NCI-H748 treated with DMSO at 0.1 percent for 48 hours (cell line): ENCODE results near the gene RNF182.
"Not testable (repeated sequence)": the region's sequence is repeated elsewhere in the genome, so short reads cannot be mapped to it uniquely, and the experiment has no call there.

Experiments used
- DNase-seq: peaks from one replicate; lab custom pipeline; 2025; lab: John Stamatoyannopoulos, UW

RNF182 gene

DNA sequence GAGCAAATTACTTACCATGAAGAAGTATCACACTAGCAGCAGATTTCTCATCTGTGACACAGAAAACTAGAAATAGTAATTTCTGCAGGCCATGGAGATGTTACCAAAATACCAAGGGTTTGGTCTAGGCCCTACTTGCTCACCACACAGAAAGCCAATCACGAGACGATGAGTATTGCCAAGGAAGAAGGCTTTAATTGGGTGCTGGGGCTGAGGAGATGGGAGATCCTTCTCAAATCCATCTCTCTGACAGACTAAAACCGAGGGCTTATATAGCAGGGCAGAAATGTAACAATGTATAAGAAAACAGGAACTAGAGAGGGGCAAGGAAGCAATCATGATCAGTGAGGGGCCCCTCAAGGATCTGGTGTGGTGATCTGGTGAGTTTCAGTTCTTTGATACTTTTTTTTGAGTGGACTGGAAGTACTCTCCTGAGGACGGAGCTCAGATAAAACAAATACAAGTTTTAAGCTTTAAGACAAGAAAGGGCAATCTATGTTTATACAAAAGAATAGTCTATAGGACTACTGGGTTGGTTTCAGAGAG, 40.9 kb downstream of the RNF182 start:
- DNase-seq = no peak

DNA sequence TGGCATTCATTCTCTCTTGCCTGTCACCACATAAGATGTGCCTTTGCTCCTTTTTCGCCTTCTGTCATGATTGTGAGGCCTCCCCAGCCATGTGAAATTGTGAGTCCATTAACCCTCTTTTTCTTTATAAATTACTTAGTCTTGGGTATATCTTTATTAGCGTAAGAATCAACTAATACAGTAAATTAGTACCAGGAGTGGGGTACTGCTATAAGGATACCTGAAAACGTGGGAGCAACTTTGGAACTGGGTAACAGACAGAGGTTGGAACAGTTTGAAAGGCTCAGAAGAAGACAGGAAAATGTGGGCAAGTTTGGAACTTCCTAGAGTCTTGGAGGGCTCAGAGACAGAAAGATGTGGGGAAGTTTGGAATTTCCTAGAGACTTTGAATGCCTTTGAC, 46.6 kb downstream of the RNF182 start:
- no peak for DNase-seq

DNA sequence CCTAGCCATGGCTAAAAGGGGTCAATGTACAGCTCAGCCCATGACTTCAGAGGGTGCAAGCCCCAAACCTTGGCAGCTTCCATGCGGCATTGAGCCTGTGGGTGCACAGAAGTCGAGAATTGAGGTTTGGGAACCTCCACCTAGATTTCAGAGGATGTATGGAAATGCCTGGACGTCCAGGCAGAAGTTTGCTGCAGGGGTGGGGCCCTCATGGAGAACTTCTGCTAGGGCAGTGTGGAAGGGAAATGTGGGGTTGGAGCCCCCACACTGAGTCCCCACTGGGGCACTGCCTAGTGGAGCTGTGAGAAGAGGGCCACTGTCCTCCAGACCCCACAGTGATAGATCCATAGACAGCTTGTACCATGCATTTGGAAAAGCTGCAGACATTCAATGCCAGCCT, 47.9 kb downstream of the RNF182 start:
- not testable (repeated sequence) for DNase-seq

DNA sequence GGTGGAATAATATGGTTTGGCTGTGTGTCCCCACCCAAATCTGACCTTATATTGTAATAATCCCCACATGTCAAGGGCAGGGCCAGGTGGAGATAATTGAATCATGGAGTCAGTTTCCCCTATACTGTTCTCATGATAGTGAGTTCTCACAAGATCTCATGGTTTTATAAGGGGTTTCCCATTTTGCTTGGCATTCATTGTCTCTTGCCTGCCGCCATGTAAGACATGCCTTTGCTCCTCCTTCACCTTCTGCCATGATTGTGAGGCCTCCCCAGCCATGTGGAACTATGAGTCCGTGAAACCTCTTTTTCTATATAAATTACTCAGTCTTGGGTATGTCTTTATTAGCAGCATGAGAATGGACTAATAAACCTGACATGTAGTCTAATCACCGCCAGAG, 48.7 kb downstream of the RNF182 start:
- not testable (repeated sequence) for DNase-seq

- no peak for DNase-seq
Measured at GRCh38 chr6:13978102-13978640, 53.4 kb downstream of the RNF182 start.

DNA sequence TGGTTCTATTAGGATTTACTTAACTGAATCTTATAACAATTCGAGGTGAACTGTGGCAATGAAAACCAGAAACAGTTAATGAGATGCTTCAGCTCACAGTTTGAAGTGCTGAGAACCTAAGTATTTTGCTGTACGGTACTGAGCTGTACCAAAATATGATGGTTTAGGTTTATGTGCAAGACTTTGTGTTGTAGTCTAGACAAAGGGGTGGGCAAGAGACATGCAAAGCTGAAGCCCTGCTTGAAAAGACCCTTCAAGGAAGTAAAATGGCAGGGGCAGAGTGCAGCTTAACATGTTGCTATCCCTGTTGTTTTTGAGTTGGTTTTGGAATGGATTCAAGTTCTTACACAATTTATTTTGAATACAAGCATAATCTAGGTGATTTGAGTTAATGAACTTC, 54.0 kb downstream of the RNF182 start:
- DNase-seq = no peak

GRCh38 chr6:13979284-13980171, 54.8 kb downstream of the RNF182 start:
- no peak for DNase-seq

- DNase-seq = no peak
Measured at GRCh38 chr6:13980534-13980933, 55.8 kb downstream of the RNF182 start.

DNA sequence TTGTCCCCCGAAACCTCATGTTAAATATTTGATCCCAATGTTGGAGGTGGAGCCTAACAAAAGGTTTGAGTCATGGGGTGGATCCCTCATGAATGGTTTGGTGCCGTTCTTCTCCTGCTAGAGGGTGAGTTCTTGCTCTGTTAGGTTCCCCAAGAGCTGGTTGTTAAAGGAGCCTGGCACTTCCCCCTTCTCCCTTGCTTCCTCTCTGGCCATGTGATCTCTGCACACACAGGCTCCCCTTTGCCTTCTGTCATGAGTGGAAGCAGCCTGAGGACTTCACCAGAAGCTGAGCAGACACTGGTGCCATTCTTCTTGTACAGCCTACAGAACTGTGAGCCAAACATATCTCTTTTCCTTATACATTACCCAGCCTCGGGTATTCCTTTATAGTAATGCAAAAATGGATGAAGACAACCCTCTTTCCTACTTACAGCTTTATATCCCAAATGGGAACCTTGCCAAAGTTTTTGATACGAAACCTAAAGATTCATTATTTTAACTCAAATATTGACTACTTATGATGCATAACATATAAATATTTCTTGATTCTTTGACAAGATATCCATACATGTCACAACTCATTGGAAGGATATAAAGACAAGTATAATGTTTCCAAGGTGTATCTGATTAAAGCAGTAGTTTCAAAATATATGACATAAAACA, 61.0 kb downstream of the RNF182 start:
- no peak for DNase-seq

DNA sequence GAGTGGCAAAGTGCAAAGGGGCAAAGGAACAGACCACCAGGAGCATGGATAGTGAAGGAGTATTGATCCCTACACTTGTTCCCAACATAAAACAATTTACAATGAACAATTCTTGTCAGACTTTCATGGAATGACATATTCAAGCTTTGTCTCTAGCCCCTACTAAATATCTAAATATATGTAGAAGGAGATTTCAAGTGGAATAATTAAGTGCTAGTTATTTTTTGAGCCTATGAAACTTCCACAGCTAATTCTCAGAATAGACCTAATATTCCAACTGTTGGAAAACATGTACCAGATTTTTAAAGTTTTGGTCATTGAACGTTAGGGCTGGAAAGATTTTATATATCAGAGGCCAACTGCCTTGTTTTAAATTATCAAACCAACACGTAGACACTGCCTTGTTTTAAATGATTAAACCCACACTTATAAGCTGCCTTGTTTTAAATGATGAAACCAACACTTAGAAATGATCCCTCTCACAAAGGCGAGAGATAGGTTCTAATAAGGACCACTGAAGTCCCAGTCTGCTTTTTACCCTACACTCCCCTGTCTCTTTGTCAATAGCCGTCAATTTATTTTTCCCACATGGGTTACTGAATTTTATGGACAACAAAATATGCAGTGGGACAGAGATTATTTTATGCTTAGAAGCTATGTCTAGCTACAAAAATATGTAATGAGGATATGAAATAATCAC, 62.1 kb downstream of the RNF182 start:
- DNase-seq = no peak

DNA sequence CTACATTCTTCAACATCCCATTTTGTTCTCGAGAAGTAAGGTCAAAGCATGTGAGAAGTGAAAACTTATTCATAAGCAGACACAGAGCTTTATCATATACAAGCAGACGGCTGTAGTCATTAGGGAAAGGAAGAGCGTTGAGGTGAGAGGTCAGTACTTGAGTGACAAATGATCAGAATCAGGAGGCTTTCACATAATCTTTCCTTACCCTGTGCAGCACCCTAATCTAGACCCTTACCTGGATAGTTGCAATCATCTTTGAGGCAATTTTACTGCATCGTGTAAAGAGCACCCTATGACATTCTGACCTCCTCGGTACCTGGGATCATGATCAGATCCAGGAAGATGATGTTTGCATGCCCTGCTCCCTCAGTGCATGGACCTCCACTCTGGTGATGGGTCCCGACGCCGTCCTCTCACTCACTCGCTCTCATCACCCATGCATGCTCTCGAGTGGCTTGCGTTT, 62.7 kb downstream of the RNF182 start:
- DNase-seq = no peak

DNA sequence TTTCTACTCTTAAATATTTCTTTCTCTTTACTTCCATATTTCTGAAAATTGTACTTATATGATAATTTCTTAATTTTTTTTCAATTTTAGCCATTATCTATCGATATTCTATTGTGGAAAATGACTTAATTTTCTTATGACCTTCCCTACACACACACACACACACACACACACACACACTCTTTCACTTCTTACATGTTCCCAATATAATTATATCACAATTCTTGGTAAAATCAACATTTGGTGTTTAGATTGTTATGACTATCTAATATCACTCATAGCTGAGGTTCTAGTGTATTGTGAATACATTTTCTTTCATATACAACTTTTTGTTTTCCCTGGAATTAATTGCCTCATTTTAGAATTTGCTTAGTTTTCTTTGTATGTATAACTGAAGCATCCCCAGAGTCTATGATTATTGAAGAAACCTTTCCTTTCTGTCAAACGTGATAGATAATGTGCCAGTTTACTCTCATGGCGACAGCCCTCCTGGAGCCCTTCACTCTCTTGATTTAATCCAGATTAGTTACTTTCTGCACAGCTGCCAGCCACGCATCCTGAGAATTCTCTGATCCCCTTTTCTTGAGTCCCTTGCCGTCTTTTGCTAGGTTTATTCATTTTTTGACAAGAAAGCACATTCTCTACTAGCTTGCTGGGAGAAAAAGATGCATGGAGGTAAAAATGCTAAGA, 63.4 kb downstream of the RNF182 start:
- DNase-seq = no peak

DNA sequence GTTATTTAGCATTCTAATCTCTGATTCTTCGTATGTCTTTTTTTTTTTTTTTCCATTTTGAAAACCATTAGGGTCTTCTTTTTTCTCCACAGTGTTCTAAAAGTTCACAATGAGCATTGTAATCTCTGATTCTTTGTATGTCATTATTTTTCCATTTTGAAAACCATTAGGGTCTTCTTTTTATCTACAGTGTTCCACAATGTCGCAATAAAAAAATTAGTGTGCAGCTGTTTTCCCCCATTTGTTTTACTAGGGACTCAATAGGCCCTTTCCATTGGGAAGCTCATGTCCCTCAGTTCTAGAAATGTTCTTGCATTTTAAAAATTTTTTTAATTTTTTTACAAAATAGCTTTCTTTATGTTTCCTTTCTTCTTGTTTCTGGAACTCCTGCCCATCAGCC, 64.2 kb downstream of the RNF182 start:
- no peak for DNase-seq

DNA sequence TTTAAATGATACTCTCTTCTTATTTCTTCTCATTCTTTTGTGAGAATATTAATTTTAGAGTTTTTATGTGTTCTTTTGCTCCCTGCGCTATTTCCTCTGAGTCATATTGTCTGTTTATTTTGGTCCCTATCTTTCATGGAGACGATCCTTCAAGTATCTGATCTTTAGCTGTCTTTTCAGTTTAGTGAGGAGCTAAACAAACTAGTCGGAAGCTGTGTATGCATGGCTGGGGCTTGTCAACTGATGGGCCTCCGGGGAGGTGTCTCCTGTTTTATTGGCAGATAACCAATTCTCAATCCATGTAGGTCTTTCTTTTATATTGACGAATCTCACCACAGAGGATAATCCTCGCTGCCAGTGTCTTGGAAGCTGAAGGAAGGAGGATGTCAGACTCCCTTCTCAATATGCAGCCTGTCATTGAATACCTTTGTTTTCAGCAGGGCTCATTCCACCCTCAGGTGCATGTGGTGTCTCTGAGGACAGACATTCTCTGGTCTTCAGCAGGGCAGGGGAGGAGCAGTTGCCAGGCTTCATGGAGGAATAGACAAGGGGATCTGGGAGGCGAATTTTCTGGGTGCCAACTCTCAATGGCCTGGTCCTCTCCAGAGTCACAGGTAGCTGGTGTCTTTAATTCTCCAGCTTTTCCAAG, 64.9 kb downstream of the RNF182 start:
- no peak for DNase-seq

- DNase-seq = no peak
Measured at GRCh38 chr6:13990796-13991195, 66.0 kb downstream of the RNF182 start.

DNA sequence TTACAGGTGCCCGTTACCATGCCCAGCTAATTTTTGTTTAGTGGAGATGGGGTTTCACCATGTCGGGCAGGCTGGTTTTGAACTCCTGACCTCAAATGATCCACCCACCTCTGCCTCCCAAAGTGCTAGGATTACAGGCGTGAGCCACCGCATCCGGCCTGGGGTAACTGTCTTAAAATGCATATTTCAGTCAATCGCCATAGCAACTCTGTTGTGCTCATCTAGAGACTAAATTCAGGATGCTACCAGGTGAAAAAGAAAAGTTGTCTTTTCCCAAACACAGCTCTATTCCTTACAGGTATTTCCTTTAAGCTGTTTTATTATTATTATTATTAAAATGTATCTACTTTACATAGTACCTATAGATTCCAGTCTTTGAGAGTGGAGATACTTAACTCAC, 66.6 kb downstream of the RNF182 start:
- DNase-seq = no peak

- no peak for DNase-seq
Measured at GRCh38 chr6:13992417-13993055, 67.8 kb downstream of the RNF182 start.

DNA sequence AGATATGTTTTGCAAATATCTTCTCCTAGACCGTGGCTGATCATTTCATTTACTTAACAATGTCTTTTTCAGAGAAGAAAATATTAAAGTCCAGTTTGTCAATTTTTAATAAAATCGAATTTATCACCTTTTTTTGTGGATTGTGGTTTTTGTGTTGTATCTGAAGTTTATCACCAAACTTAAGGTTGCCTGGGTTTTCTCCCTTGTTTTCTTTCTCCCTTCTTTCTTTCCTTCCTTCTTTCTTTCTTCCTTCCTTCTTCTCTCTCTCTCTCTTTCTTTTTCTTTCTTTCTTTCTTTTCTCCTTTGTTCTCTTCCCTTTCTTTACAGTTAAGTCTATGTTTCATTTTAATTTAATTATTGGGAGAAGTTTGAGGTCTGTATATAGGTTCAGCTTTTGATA, 68.7 kb downstream of the RNF182 start:
- DNase-seq = no peak

DNA sequence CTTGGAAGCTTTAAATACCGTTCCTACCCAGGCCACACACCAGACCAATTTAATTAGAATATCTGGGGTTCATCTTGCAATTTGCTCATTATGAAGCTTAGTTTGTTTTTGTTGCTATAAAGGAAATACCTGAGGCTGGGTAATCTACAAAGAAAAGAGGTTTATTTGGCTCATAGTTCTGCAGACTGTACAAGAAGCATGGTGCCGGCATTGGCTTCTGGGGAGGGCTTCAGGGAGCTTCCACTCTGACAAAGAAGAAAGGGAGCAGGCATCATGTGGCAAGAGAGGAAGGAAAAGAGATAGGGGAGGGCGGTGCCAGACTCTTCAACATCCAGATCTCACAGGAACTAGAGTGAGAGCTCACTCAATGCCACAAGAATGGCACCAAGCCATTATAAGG, 73.6 kb downstream of the RNF182 start:
- no peak for DNase-seq

DNA sequence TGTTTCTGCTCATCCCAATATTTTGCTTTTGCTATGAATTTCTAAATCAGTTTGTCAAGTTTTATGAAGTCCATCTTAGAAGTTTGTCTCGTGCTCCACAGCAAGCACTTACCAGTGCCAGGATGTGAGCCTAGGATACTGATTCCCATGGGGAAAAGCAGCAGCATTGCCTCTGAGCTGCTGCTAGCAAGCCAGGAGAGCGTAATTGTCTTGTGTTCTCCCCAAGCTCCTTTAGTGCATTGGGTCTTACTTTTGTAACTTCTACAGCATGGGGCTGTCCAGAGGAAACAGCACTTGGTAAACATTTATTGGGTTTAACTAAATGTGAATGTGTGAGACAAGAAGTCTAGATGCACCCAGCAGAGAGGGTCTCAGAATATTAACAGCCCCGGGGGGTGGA, 76.1 kb downstream of the RNF182 start:
- DNase-seq = no peak
